ENCODE measurements around the gene OSGEPL1. TPM values are rescaled to one million over a fixed set of nuclear protein-coding genes. Genes with fewer than 3 reads are reported as not detected.

Gene OSGEPL1
- total and polyA plus RNA-seq, 2 experiments from 2014 or later = 6.7 to 9.2 TPM

DNA sequence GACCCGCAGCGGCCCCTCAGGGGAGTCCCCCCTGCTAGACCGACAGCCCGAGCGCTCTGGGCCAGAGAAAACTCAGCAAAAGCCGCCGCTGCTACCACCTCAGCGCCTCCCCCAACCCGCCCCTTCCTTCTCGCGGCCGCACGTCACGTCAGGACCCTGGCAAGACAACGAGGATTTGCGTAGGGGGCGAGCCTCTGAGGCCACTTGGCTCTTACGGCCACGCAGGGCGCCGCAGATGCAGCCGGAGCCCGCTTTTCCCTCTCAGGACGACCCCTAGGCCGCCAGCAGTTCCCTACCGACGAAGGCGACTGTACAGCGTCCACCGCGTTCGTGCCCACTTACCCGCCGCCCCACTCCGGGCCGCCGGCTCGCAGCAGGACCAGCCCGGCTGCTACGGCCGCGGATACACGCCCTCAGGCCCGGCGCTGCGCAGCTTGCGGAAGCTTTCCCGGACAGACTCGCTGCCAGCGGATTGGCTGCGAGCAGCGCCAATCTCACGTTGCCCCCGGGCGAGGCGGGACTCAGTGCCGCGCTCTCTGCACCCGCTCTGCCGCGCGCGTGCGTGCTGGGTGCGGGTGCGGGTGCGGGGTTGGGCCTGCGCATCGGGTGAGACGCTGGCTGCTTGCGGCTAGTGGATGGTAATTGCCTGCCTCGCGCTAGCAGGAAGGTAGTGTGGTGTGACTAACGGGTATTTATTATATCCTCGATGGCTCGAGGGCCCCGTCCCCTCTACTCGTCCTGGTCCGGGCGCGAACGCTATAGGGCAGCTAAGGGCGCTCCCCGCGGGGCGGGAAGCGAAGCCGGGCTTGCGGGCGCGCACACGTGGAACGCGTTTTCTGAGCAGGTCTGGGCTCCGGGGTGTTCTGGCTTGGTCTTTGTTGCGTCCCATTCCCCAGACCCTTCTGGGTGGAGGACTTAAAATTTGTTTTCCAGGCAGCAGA is 21.6 kb upstream of the OSGEPL1 start, which contains the start of the genes ORMDL1 and PMS1:
ORMDL1 (minus strand) TSS at position 413 of the 941 bp plus-strand sequence. CDS start 1,744 bp downstream, outside the sequence.
PMS1 (plus strand) TSS at position 524 of the 941 bp plus-strand sequence. CDS start 7,360 bp downstream, outside the sequence.
- H4K20me1 ChIP-seq (ENCODE audit: insufficient read depth, poor library complexity, severe bottlenecking) = no peaks in the 10 kb centered on the region
- H3K9me2 ChIP-seq (replicated peaks; ENCODE audit: insufficient read depth) = no peaks in the 10 kb centered on the region
- TF ChIP-seq EZH2 (IDR thresholded peaks at IDR 0.05; ENCODE audit: borderline replicate concordance) (no peak), EZH2phosphoT487 (IDR thresholded peaks at IDR 0.05; ENCODE audit: low read depth, severe bottlenecking, unreplicated experiment) (no peak)
- TF ChIP-seq, protein P1, sequence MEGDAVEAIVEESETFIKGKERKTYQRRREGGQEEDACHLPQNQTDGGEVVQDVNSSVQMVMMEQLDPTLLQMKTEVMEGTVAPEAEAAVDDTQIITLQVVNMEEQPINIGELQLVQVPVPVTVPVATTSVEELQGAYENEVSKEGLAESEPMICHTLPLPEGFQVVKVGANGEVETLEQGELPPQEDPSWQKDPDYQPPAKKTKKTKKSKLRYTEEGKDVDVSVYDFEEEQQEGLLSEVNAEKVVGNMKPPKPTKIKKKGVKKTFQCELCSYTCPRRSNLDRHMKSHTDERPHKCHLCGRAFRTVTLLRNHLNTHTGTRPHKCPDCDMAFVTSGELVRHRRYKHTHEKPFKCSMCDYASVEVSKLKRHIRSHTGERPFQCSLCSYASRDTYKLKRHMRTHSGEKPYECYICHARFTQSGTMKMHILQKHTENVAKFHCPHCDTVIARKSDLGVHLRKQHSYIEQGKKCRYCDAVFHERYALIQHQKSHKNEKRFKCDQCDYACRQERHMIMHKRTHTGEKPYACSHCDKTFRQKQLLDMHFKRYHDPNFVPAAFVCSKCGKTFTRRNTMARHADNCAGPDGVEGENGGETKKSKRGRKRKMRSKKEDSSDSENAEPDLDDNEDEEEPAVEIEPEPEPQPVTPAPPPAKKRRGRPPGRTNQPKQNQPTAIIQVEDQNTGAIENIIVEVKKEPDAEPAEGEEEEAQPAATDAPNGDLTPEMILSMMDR (IDR thresholded peaks at IDR 0.05; ENCODE audit: poor library complexity) = no peak
- peak within 1 kb of the TSS; percentile 84 for H3K4me2 ChIP-seq
- H3K79me2 ChIP-seq = peaks cover 85% of the 10 kb centered on the region
- H3K27ac ChIP-seq = peak within 1 kb of the TSS; percentile 98
- 1% methylated on average over 71 of the region's 96 CpGs for WGBS (ENCODE audit: low lambda C conversion rate, missing lambda C conversion rate)
- peak; percentile 97 for DNase-seq (ENCODE audit: low spot score)
- no peaks in the 10 kb centered on the region for H3K9me3 ChIP-seq (ENCODE audit: low read depth)
- peak within 1 kb of the TSS; percentile 93 for H2AFZ ChIP-seq
- no peaks in the 10 kb centered on the region for H3K36me3 ChIP-seq (replicated peaks; ENCODE audit: insufficient read depth, low read depth)
- peaks cover 10% of the 10 kb centered on the region for H3K4me1 ChIP-seq (ENCODE audit: insufficient read depth)
- no peaks in the 10 kb centered on the region for H3K27me3 ChIP-seq
- H3K4me3 ChIP-seq = peak within 1 kb of the TSS; percentile 88

DNA sequence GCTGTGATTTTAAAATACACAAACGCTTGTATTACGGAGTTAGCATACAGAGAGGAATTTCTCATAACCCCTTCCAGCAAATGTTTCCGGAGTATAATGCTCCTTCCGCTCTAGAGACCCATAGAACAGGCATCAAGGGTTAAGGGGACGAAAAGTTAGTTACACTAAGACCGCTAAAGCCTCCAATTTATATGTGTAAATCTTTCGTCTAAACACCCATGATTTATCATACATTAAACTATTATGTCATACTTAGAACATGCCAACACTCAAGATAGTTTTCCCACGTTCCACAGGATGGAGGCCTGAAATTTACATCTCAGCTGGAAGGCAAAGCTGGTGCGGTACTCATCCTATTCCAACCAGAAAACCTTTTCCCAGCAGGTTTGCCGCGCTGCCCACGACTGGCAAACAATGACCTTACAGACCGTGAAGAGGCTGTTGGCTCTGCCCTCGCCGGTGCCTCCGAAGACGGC is 20.9 kb upstream of the OSGEPL1 start:
- TF ChIP-seq, protein P1 (IDR thresholded peaks at IDR 0.05; ENCODE audit: poor library complexity) = no peak
- no peaks in the 10 kb centered on the region for H3K9me3 ChIP-seq (ENCODE audit: low read depth)
- no peak for DNase-seq (ENCODE audit: low spot score)
- H3K4me3 ChIP-seq = peak overlapping the region; percentile 80
- H3K9me2 ChIP-seq (replicated peaks; ENCODE audit: insufficient read depth) = no peaks in the 10 kb centered on the region
- peak overlapping the region; percentile 93 for H2AFZ ChIP-seq
- H3K4me1 ChIP-seq (ENCODE audit: insufficient read depth) = peaks cover 10% of the 10 kb centered on the region
- H3K79me2 ChIP-seq = peaks cover 78% of the 10 kb centered on the region
- H3K4me2 ChIP-seq = peak overlapping the region; percentile 78
- no peaks in the 10 kb centered on the region for H3K27me3 ChIP-seq
- H4K20me1 ChIP-seq (ENCODE audit: insufficient read depth, poor library complexity, severe bottlenecking) = no peaks in the 10 kb centered on the region
- H3K27ac ChIP-seq = peak overlapping the region; percentile 98
- 0% methylated on average over 17 of the region's 17 CpGs for WGBS (ENCODE audit: low lambda C conversion rate, missing lambda C conversion rate)
- no peaks in the 10 kb centered on the region for H3K36me3 ChIP-seq (replicated peaks; ENCODE audit: insufficient read depth, low read depth)

DNA sequence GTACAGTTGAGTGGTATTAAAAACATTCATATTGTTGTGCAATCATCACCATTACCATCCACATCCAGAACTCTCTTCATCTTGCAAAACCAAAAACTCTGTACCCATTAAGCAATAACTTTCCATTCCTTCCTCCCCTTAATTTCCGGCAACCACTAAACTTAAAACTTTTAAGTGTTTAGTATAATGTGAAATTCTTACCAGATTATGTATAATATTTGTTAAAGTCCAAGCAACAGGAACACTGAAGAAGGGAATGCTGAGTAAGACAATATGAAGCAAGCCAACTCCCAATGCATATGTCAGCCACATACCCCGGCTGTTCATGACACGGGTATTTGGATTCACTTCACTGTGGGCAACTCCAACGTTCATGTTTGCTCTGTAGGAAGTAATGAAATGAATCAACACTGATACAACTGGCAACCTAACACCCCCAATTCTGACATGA is 19.7 kb upstream of the OSGEPL1 start:
- Histone ChIP-seq H3K79me2 (peaks cover 70% of the 10 kb centered on the region), H2AFZ (no peak overlapping the region), H3K4me3 (peak overlapping the region; percentile 80), H3K27me3 (no peaks in the 10 kb centered on the region), H3K9me3 (ENCODE audit: low read depth) (no peaks in the 10 kb centered on the region), H3K36me3 (replicated peaks; ENCODE audit: insufficient read depth, low read depth) (no peaks in the 10 kb centered on the region), H3K9me2 (replicated peaks; ENCODE audit: insufficient read depth) (no peaks in the 10 kb centered on the region), H4K20me1 (ENCODE audit: insufficient read depth, poor library complexity, severe bottlenecking) (no peaks in the 10 kb centered on the region), H3K27ac (peak overlapping the region; percentile 98), H3K4me2 (peak overlapping the region; percentile 78), H3K4me1 (ENCODE audit: insufficient read depth) (peaks cover 10% of the 10 kb centered on the region)
- WGBS (ENCODE audit: low lambda C conversion rate, missing lambda C conversion rate) = 82% methylated on average over 4 of the region's 4 CpGs
- TF ChIP-seq EZH2phosphoT487 (IDR thresholded peaks at IDR 0.05; ENCODE audit: low read depth, severe bottlenecking, unreplicated experiment) = no peak
- no peak for TF ChIP-seq EZH2 (IDR thresholded peaks at IDR 0.05; ENCODE audit: borderline replicate concordance)
- TF ChIP-seq, protein P1 (IDR thresholded peaks at IDR 0.05; ENCODE audit: poor library complexity) = no peak
- no peak for DNase-seq (ENCODE audit: low spot score)
